Testis (tissue), 3 donors: ENCODE data around the gene RBPJ. TPM values are rescaled to one million over a fixed set of nuclear protein-coding genes. Genes with fewer than 3 reads are reported as not detected.

Experiments
- DNase-seq: peaks from one replicate; pipeline ENCODE4 v3.0.0-alpha.2; 2019
- H3K27ac ChIP-seq, 2 donors: fragments of 200-600 bp; sonication (generic); one replicate each; pipeline ENCODE4 v1.5.1; 2019
- H3K27me3 ChIP-seq: fragments of 200-600 bp; sonication (generic); one replicate; pipeline ENCODE4 v1.5.1; 2019
- H3K36me3 ChIP-seq: fragments of 200-600 bp; sonication (generic); one replicate; pipeline ENCODE4 v1.5.1; 2017; ENCODE audit warnings: low read depth; ENCODE audit errors: missing control alignments
- H3K4me1 ChIP-seq: fragments of 200-600 bp; sonication (generic); one replicate; pipeline ENCODE4 v1.5.1; 2019
- H3K4me3 ChIP-seq, 2 donors: fragments of 200-600 bp; sonication (generic); one replicate each; pipeline ENCODE4 v1.5.1; 2017 to 2019
- H3K9me3 ChIP-seq: fragments of 200-600 bp; sonication (generic); one replicate; pipeline ENCODE4 v1.5.1; 2017
- CTCF ChIP-seq, 3 experiments: fragments of 450-650 bp in 2 of 3; fragments of 200-600 bp in 1 of 3; sonication (generic) in 1 of 3; IDR thresholded peaks; one replicate each; pipeline ENCODE4 v1.5.1; 2016 to 2019; ENCODE audit warnings: antibody characterized with exemption in 3 of 3, mild to moderate bottlenecking in 2 of 3, moderate library complexity in 1 of 3
- POLR2A ChIP-seq: fragments of 450-650 bp; IDR thresholded peaks from one replicate; pipeline ENCODE4 v1.6.1; 2017; ENCODE audit warnings: antibody characterized with exemption, mild to moderate bottlenecking, moderate library complexity
- WGBS, 2 donors: methylation state at CpG; one replicate each; pipeline ENCODE4 v1.1.5; 2018; 5-methylcytosine and 5-hydroxymethylcytosine counted together
- intact Hi-C: fragments of 100-400 bp; cut with DNase I; formaldehyde crosslinking; loops from one replicate; pipeline ENCODE4 v1.15.1; 2023; ENCODE audit warnings: low total_unique reads
- polyA plus RNA-seq: library from polyadenylated mRNA; stranded (reverse); fragments of 350-450 nt; fragmentation: Illumina TruSeq; extraction: RNeasy Lipid Tissue Mini Kit (QIAGEN cat#74804); gene quantifications from one replicate; pipeline ENCODE4 v1.2.3, GENCODE V29; 2014; ENCODE audit warnings: low read depth, low replicate concordance; ENCODE audit not compliant: insufficient read depth
- total RNA-seq, 2 donors: library from RNA; depleted of rRNA; stranded (reverse); fragments of >200 nt; gene quantifications; one replicate each; pipeline ENCODE4 v1.2.3, GENCODE V29; 2016

RBPJ gene
- total and polyA plus RNA-seq, 3 donors from 2014 or later: 57.7 to 75.8 (median 71.6) TPM

GRCh38 chr4:26434030-26434639 lies 113.3 kb downstream of the RBPJ start:
- intact Hi-C loops: no loop called here
- no peaks in the 10 kb centered on the region for H3K36me3 ChIP-seq
- H3K4me3 ChIP-seq: no peak overlapping the region
- DNase-seq: no peak
- no peak overlapping the region for H3K27ac ChIP-seq
- TF ChIP-seq POLR2A: no peak
- no peak for TF ChIP-seq CTCF (IDR thresholded peaks at IDR 0.05)
- no peaks in the 10 kb centered on the region for H3K9me3 ChIP-seq
- H3K4me1 ChIP-seq: no peaks in the 10 kb centered on the region
- no peaks in the 10 kb centered on the region for H3K27me3 ChIP-seq
- 44 to 51% methylated on average over 2 of the region's 2 CpGs for WGBS, 2 donors

GRCh38 chr4:26441102-26441501 lies 120.3 kb downstream of the RBPJ start:
- H3K4me3 ChIP-seq: no peak overlapping the region
- no peak for DNase-seq
- H3K9me3 ChIP-seq: no peaks in the 10 kb centered on the region
- intact Hi-C loops: no loop called here
- no peak for TF ChIP-seq POLR2A
- no peak for TF ChIP-seq CTCF (IDR thresholded peaks at IDR 0.05)
- H3K27ac ChIP-seq: no peak overlapping the region
- H3K27me3 ChIP-seq: no peaks in the 10 kb centered on the region
- no peaks in the 10 kb centered on the region for H3K4me1 ChIP-seq
- 55 to 61% methylated on average over 7 of the region's 7 CpGs for WGBS, 2 donors
- H3K36me3 ChIP-seq: no peaks in the 10 kb centered on the region

- WGBS, 2 donors: 95% methylated on average over 5 of the region's 5 CpGs
- Histone ChIP-seq H3K36me3 (no peaks in the 10 kb centered on the region), H3K27ac (no peak overlapping the region), H3K27me3 (no peaks in the 10 kb centered on the region), H3K4me3 (no peak overlapping the region), H3K4me1 (no peaks in the 10 kb centered on the region), H3K9me3 (no peaks in the 10 kb centered on the region)
- intact Hi-C loops: no loop called here
- TF ChIP-seq POLR2A (no peak), CTCF (IDR thresholded peaks at IDR 0.05) (no peak)
- no peak for DNase-seq
Observed at GRCh38 chr4:26441771-26442170, 121.0 kb downstream of the RBPJ start.

- no peaks in the 10 kb centered on the region for H3K4me1 ChIP-seq
- 75 to 83% methylated on average over 8 of the region's 8 CpGs for WGBS, 2 donors
- H3K4me3 ChIP-seq: no peak overlapping the region
- no peak overlapping the region for H3K27ac ChIP-seq
- DNase-seq: no peak
- intact Hi-C loops: no loop called here
- TF ChIP-seq CTCF (IDR thresholded peaks at IDR 0.05) (no peak), POLR2A (no peak)
- no peaks in the 10 kb centered on the region for H3K36me3 ChIP-seq
- H3K9me3 ChIP-seq: no peaks in the 10 kb centered on the region
- no peaks in the 10 kb centered on the region for H3K27me3 ChIP-seq
Observed at GRCh38 chr4:26447378-26447777, 126.6 kb downstream of the RBPJ start.

- Histone ChIP-seq H3K36me3 (no peaks in the 10 kb centered on the region), H3K27me3 (no peaks in the 10 kb centered on the region), H3K9me3 (no peaks in the 10 kb centered on the region), H3K4me3 (no peak overlapping the region), H3K4me1 (no peaks in the 10 kb centered on the region), H3K27ac (no peak overlapping the region)
- DNase-seq: no peak
- 87 to 91% methylated on average over 5 of the region's 5 CpGs for WGBS, 2 donors
- intact Hi-C loops: no loop called here
- TF ChIP-seq CTCF (IDR thresholded peaks at IDR 0.05): no peak
- no peak for TF ChIP-seq POLR2A
Observed at GRCh38 chr4:26450418-26450817, 129.6 kb downstream of the RBPJ start.
